OCI-LY7 (cell line): ENCODE data around the gene NAT9. TPM values are rescaled to one million over a fixed set of nuclear protein-coding genes. Genes with fewer than 3 reads are reported as not detected.
A peak's percentile ranks its signal among the peaks of the same experiment; 100 is the strongest.

Experiments used
- BruUV-seq: library from RNA; stranded (reverse); fragments of 400-500 nt; replicated peaks from 2 replicates; lab custom pipeline; 2021; lab: Mats Ljungman, UMichigan
- CTCF ChIA-PET: fragments of 300-600 bp; sonication (Branson Sonifier 250); formaldehyde crosslinking; loops from one replicate; lab custom pipeline; 2022; ENCODE audit warnings: antibody characterized with exemption; ENCODE audit not compliant: unreplicated experiment; lab: Charles Lee
- POLR2A ChIA-PET: fragments of 300-600 bp; sonication (Branson Sonifier 250); formaldehyde crosslinking; loops from one replicate; lab custom pipeline; 2022; ENCODE audit warnings: antibody characterized with exemption; lab: Charles Lee
- DNase-seq: peaks from one replicate; pipeline ENCODE4 v3.0.0-alpha.2; 2015; ENCODE audit warnings: low spot score
- H2AFZ ChIP-seq: fragments of 200-600 bp; sonication (generic), shearing (Covaris generic); 2 replicates; pipeline ENCODE4 v1.6.1; 2014; ENCODE audit warnings: mild to moderate bottlenecking, antibody characterized with exemption, low read length, moderate library complexity
- H3K27ac ChIP-seq: fragments of 200-600 bp; sonication (generic); 2 replicates; pipeline ENCODE4 v1.5.1; 2014; ENCODE audit warnings: mixed run types, low read depth, mild to moderate bottlenecking, moderate library complexity, low read length, inconsistent platforms; ENCODE audit not compliant: poor library complexity, severe bottlenecking
- H3K36me3 ChIP-seq: fragments of 200-600 bp; sonication (generic); 2 replicates; pipeline ENCODE4 v1.6.1; 2014; ENCODE audit warnings: mild to moderate bottlenecking, antibody characterized with exemption, low read length, moderate library complexity, mixed read lengths; ENCODE audit not compliant: insufficient read depth
- H3K4me1 ChIP-seq: fragments of 200-600 bp; sonication (generic); 2 replicates; pipeline ENCODE4 v1.5.1; 2014; ENCODE audit warnings: mild to moderate bottlenecking, low read length; ENCODE audit not compliant: insufficient read depth, poor library complexity, severe bottlenecking
- H3K4me2 ChIP-seq: fragments of 200-600 bp; sonication (generic); 2 replicates; pipeline ENCODE4 v1.6.1; 2014; ENCODE audit warnings: mild to moderate bottlenecking, low read length
- H3K4me3 ChIP-seq: fragments of 200-600 bp; sonication (generic); 2 replicates; pipeline ENCODE4 v1.5.1; 2014; ENCODE audit warnings: mild to moderate bottlenecking, low read depth, low read length; ENCODE audit not compliant: poor library complexity, severe bottlenecking
- H3K79me2 ChIP-seq: fragments of 200-600 bp; sonication (generic); 2 replicates; pipeline ENCODE4 v1.6.1; 2016; ENCODE audit warnings: low read depth, mild to moderate bottlenecking, low read length, moderate library complexity, mixed read lengths; ENCODE audit not compliant: insufficient read depth
- H3K9me2 ChIP-seq: fragments of 200-600 bp; sonication (generic); 2 replicates; pipeline ENCODE4 v1.6.1; 2016; ENCODE audit warnings: mild to moderate bottlenecking, low read length, mixed read lengths; ENCODE audit not compliant: insufficient read depth
- H3K9me3 ChIP-seq: fragments of 200-600 bp; sonication (generic); 2 replicates; pipeline ENCODE4 v1.6.1; 2014; ENCODE audit warnings: mild to moderate bottlenecking, mixed run types, low read length, mixed read lengths
- H4K20me1 ChIP-seq: fragments of 200-600 bp; sonication (generic); 2 replicates; pipeline ENCODE4 v1.6.1; 2014; ENCODE audit warnings: mild to moderate bottlenecking, antibody characterized with exemption, low read length, moderate library complexity, mixed read lengths; ENCODE audit not compliant: insufficient read depth
- EZH2phosphoT487 ChIP-seq: fragments of 200-600 bp; sonication (generic); IDR thresholded peaks from 2 replicates; pipeline ENCODE4 v1.6.1; 2018; ENCODE audit warnings: low read depth, borderline replicate concordance, mild to moderate bottlenecking, mixed run types, antibody characterized with exemption, low read length, moderate library complexity, mixed read lengths
- intact Hi-C: fragments of 100-400 bp; cut with micrococcal nuclease; formaldehyde crosslinking; loops from one replicate; pipeline ENCODE4 v1.10.0; 2022; ENCODE audit not compliant: unreplicated experiment
- total RNA-seq, 2 experiments: library from RNA; depleted of rRNA in 1 of 2; stranded (reverse); fragments of >200 nt in 1 of 2; shearing (Covaris generic) in 1 of 2; gene quantifications; 2 replicates each; pipeline ENCODE4 v1.2.3, GENCODE V29; 2014 to 2022
- TF ChIP-seq, protein P1 (sequence below): fragments of 200-600 bp; sonication (generic); conservative IDR thresholded peaks from 2 replicates; pipeline ENCODE4 v1.5.1; 2014; ENCODE audit warnings: mild to moderate bottlenecking, antibody characterized with exemption, low read length, moderate library complexity, mixed read lengths

NAT9 gene
- total RNA-seq, 2 experiments from 2014 or later, result 77.2 to 87.9 TPM

GRCh38 chr17:74784125-74784810, 8.1 kb upstream of the NAT9 start:
- H3K79me2 ChIP-seq, result no peaks in the 10 kb centered on the region
- POLR2A ChIA-PET, result interaction anchor here (0.5 to 2.4 kb wide), 5 partner anchors 10 to 1281 kb away, joined by 3 to 13 read pairs (median 6); partner anchors contain the start of gene FDXR
- H3K4me1 ChIP-seq, result peaks cover 44% of the 10 kb centered on the region
- intact Hi-C loops, result no loop called here
- no peaks in the 10 kb centered on the region for H3K9me2 ChIP-seq
- TF ChIP-seq, protein P1, sequence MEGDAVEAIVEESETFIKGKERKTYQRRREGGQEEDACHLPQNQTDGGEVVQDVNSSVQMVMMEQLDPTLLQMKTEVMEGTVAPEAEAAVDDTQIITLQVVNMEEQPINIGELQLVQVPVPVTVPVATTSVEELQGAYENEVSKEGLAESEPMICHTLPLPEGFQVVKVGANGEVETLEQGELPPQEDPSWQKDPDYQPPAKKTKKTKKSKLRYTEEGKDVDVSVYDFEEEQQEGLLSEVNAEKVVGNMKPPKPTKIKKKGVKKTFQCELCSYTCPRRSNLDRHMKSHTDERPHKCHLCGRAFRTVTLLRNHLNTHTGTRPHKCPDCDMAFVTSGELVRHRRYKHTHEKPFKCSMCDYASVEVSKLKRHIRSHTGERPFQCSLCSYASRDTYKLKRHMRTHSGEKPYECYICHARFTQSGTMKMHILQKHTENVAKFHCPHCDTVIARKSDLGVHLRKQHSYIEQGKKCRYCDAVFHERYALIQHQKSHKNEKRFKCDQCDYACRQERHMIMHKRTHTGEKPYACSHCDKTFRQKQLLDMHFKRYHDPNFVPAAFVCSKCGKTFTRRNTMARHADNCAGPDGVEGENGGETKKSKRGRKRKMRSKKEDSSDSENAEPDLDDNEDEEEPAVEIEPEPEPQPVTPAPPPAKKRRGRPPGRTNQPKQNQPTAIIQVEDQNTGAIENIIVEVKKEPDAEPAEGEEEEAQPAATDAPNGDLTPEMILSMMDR, result no peak
- TF ChIP-seq EZH2phosphoT487, result no peak
- peak; percentile 58 for DNase-seq
- no TSS peak for BruUV-seq
- peak overlapping the region; percentile 72 for H3K4me2 ChIP-seq
- CTCF ChIA-PET, result interaction anchor here (0.7 to 1.0 kb wide), 2 partner anchors 78 to 81 kb away, joined by 3 read pairs; no protein-coding TSS in a partner anchor
- no peaks in the 10 kb centered on the region for H3K9me3 ChIP-seq
- H3K4me3 ChIP-seq, result peak overlapping the region; percentile 33
- peak overlapping the region; percentile 30 for H3K27ac ChIP-seq
- no peaks in the 10 kb centered on the region for H3K36me3 ChIP-seq
- no peak overlapping the region for H2AFZ ChIP-seq
- peaks cover 8% of the 10 kb centered on the region; the same call in 1 of the 2 replicates for H4K20me1 ChIP-seq

DNA sequence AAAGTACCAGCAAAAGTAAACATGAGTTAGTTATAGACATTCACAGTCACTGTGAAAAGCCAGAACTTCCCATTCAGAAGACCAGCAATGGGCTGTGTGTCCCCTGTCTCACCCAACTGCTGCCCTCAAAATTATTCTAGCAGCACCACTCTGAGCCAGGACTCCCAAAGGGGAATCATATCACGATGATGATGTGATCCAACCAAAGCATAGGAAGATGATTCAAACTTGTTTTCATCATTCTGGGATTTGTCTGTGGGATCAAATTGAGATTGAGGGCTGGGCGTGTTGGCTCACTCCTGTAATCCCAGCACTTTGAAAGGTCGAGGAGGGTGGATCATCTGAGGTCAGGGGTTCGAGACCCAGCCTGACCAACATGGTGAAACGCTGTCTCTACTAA, 6.4 kb upstream of the NAT9 start:
- no peaks in the 10 kb centered on the region for H3K36me3 ChIP-seq
- H3K9me2 ChIP-seq, result no peaks in the 10 kb centered on the region
- TF ChIP-seq, protein P1, result no peak
- TF ChIP-seq EZH2phosphoT487, result no peak
- BruUV-seq, result no TSS peak
- DNase-seq, result no peak
- H3K4me3 ChIP-seq, result no peak overlapping the region
- no peaks in the 10 kb centered on the region for H3K9me3 ChIP-seq
- no peaks in the 10 kb centered on the region for H3K79me2 ChIP-seq
- peaks cover 8% of the 10 kb centered on the region; the same call in 1 of the 2 replicates for H4K20me1 ChIP-seq
- H3K4me1 ChIP-seq, result peaks cover 44% of the 10 kb centered on the region
- intact Hi-C loops, result no loop called here
- H2AFZ ChIP-seq, result no peak overlapping the region
- H3K4me2 ChIP-seq, result no peak overlapping the region
- ChIA-PET POLR2A (interaction anchor here (0.7 to 2.4 kb wide), 3 partner anchors 36 to 91 kb away, joined by 3 to 13 read pairs (median 11); partner anchors contain the start of gene FDXR), CTCF (no interaction called here)
- no peak overlapping the region for H3K27ac ChIP-seq
